Heart right ventricle (tissue), 16 donors: ENCODE measurements around the gene MMP24. TPM values are rescaled to one million over a fixed set of nuclear protein-coding genes. Genes with fewer than 3 reads are reported as not detected.

ENCODE experiments used
- ATAC-seq, 8 donors: fragments of 200-7000 bp; cut with Tn5 transposase; one replicate each; pipeline ENCODE4 v1.9.1; 2020; ENCODE audit warnings: mild to moderate bottlenecking in 8 of 8, moderate library complexity in 8 of 8, moderate number of reproducible peaks in 1 of 8
- DNase-seq, 2 donors: peaks; one replicate each; pipeline ENCODE4 v3.0.0-alpha.2; 2020
- H3K27ac ChIP-seq, 10 donors: fragments of 200-600 bp; sonication (generic) in 2 of 10; one replicate each; pipeline versions ENCODE4 v1.5.0 to v1.8.0; 2020 to 2022; ENCODE audit warnings: mild to moderate bottlenecking in 3 of 10
- H3K27me3 ChIP-seq, 7 donors: fragments of 200-600 bp; one replicate each; pipeline ENCODE4 v1.8.0; 2021 to 2022; ENCODE audit warnings: mild to moderate bottlenecking in 2 of 7
- H3K36me3 ChIP-seq, 9 donors: fragments of 200-600 bp; sonication (generic) in 1 of 9; one replicate each; pipeline versions ENCODE4 v1.5.0 to v1.8.0; 2020 to 2022; ENCODE audit warnings: mild to moderate bottlenecking in 2 of 9
- H3K4me1 ChIP-seq, 9 donors: fragments of 200-600 bp; sonication (generic) in 1 of 9; one replicate each; pipeline versions ENCODE4 v1.5.0 to v1.8.0; 2020 to 2022; ENCODE audit warnings: mild to moderate bottlenecking in 4 of 9
- H3K4me3 ChIP-seq, 10 donors: fragments of 200-600 bp; sonication (generic) in 2 of 10; one replicate each; pipeline versions ENCODE4 v1.5.0 to v1.8.0; 2020 to 2022; ENCODE audit warnings: mild to moderate bottlenecking in 7 of 10, moderate library complexity in 2 of 10
- H3K9me3 ChIP-seq, 11 donors: fragments of 200-600 bp in 10 of 11; sonication (generic) in 2 of 11; one replicate each; pipeline versions ENCODE4 v1.5.0 to v1.8.0; 2013 to 2022; ENCODE audit warnings: mild to moderate bottlenecking in 2 of 11, control low read depth in 1 of 11, moderate library complexity in 1 of 11
- CTCF ChIP-seq, 9 donors: fragments of 200-600 bp; sonication (generic) in 2 of 9; IDR thresholded peaks; one replicate each; pipeline versions ENCODE4 v1.5.0 to v1.8.0; 2021 to 2022; ENCODE audit warnings: antibody characterized with exemption in 9 of 9, mild to moderate bottlenecking in 5 of 9, moderate library complexity in 1 of 9
- WGBS, 2 donors: extraction: QIAGEN DNeasy Blood & Tissue Kit; methylation state at CpG; one replicate each; pipeline ENCODE4 v1.1.7; 2013; ENCODE audit warnings: inconsistent platforms in 1 of 2; 5-methylcytosine and 5-hydroxymethylcytosine counted together
- intact Hi-C, 10 donors: fragments of 100-400 bp; cut with DNase I; formaldehyde crosslinking; loops; one replicate each; pipeline versions ENCODE4 v1.11.1 to v1.14.2; 2022
- polyA plus RNA-seq, 2 donors: library from polyadenylated mRNA; stranded (reverse); fragments of 200-250 nt; gene quantifications; one replicate each; pipeline ENCODE4 v1.2.3, GENCODE V29; 2013
- total RNA-seq, 10 donors: library from RNA; stranded (reverse); fragmentation: NEBNext Ultra II Directional in 3 of 10; extraction: Animal tissue kit (Norgen Biotek cat#: 25700) in 3 of 10; gene quantifications; one replicate each; pipeline versions ENCODE4 v1.2.1 to v1.2.4, GENCODE V29; 2021 to 2023
- donor health status: Arrhythmogenic right ventricular cardiomyopathy.
- donor health status: ischemic (EF 13 %, LVEDD 7.1; RV severe dilation, severe dysfunction).
- donor health status: healthy with polysubstance abuse.
- donor health status: DM: no; HTN: yes; CAD: no.
- donor health status: DM: no; HTN: no; CAD: no.
- donor health status: ischemic (EF 25% LVEDD 6.9; RV normal size, moderate dysfunction).
- donor health status: ischemic (EF 25% LVEDD 5.7; RV mildly dilated, moderate dysfunction).
- donor health status: healthy.
- donor health status: DM: yes; HTN: yes; CAD: no.
- donor health status: Ischemic cardiomyopathy.
- donor health status: ischemic (EF 35%, LVEDD 5.7; RV mildly dilated, moderate dysfunction).
- donor health status: nonischemic (EF 11% LVEDD 7.7; RV severe dilation, severe dysfunction).
- donor health status: DM: yes; HTN: yes; CAD: no.
- donor health status: PGD.
- donor health status: ischemic (EF 29% LVEDD 5.4; RV normal size, mild dysfunction).
- donor health status: nonischemic (EF 23%, LVEDD 6.1; RV moderate dilation, normal function).

MMP24 gene
- total and polyA plus RNA-seq, 12 donors = 0.09 to 1.2 (median 0.22) TPM; not detected in 1

GRCh38 chr20:35303735-35304491 lies 77.4 kb downstream of the MMP24 start:
- H3K27me3 ChIP-seq = no peaks in the 10 kb centered on the region
- ATAC-seq = peak; percentile 42 to 74 (median 66)
- TF ChIP-seq CTCF (IDR thresholded peaks at IDR 0.05) = peak; percentile 89 to 96 (median 92)
- peaks cover 0 to 23% (median 0%) of the 10 kb centered on the region in 9 donors for H3K36me3 ChIP-seq
- DNase-seq = peak; percentile 55 to 76
- H3K27ac ChIP-seq = no peak overlapping the region
- no peaks in the 10 kb centered on the region for H3K9me3 ChIP-seq
- 34 to 37% methylated on average over 18 of the region's 18 CpGs for WGBS, 2 donors
- intact Hi-C loops = loop anchor here in 9 of 10 donors (2.0 to 5.0 kb wide), 5 partner anchors 133 to 143 kb away; partner anchors contain the start of gene GDF5 (in 4 of the 9)
- no peak overlapping the region for H3K4me3 ChIP-seq
- H3K4me1 ChIP-seq = peaks cover 3 to 45% (median 20%) of the 10 kb centered on the region in 9 donors

GRCh38 chr20:35304956-35305355 lies 78.5 kb downstream of the MMP24 start:
- Histone ChIP-seq H3K4me1 (peaks cover 3 to 45% (median 20%) of the 10 kb centered on the region in 9 donors), H3K27ac (peak overlapping the region in 1 of 10 donors; percentile 64), H3K27me3 (no peaks in the 10 kb centered on the region), H3K9me3 (no peaks in the 10 kb centered on the region), H3K4me3 (no peak overlapping the region), H3K36me3 (peaks cover 0 to 28% (median 0%) of the 10 kb centered on the region in 9 donors)
- intact Hi-C loops = loop anchor here in 7 of 10 donors (2.0 to 5.0 kb wide), 5 partner anchors 132 to 142 kb away; partner anchors contain the start of gene GDF5 (in 5 of the 7)
- TF ChIP-seq CTCF (IDR thresholded peaks at IDR 0.05) = no peak
- ATAC-seq (no peak), DNase-seq (no peak)
- WGBS, 2 donors = 92% methylated on average over 6 of the region's 6 CpGs

GRCh38 chr20:35305682-35306556 lies 79.4 kb downstream of the MMP24 start:
- ATAC-seq = peak in 2 of 8 donors; percentile 38 to 74
- no peak for TF ChIP-seq CTCF (IDR thresholded peaks at IDR 0.05)
- H3K36me3 ChIP-seq = peaks cover 0 to 29% (median 0%) of the 10 kb centered on the region in 9 donors
- peaks cover 3 to 45% (median 20%) of the 10 kb centered on the region in 9 donors for H3K4me1 ChIP-seq
- no peaks in the 10 kb centered on the region for H3K27me3 ChIP-seq
- H3K9me3 ChIP-seq = no peaks in the 10 kb centered on the region
- peak overlapping the region in 1 of 10 donors; percentile 70 for H3K27ac ChIP-seq
- no peak overlapping the region for H3K4me3 ChIP-seq
- WGBS, 2 donors = 90 to 92% methylated on average over 12 of the region's 12 CpGs
- intact Hi-C loops = loop anchor here in 4 of 10 donors (2.0 to 5.0 kb wide), 3 partner anchors 131 to 141 kb away; partner anchors contain the start of gene GDF5 (in 4 of the 4)
- no peak for DNase-seq
